Parathyroid adenoma (tissue), 2 donors: ENCODE results near the gene GRM8.

Source experiments
- H2AFZ ChIP-seq: fragments of 300-600 bp; sonication (generic); one replicate; pipeline ENCODE4 v1.7.0; 2017; ENCODE audit warnings: antibody characterized with exemption, mild to moderate bottlenecking
- H3K27ac ChIP-seq: fragments of 300-600 bp; sonication (generic); one replicate; pipeline ENCODE4 v1.7.0; 2017
- H3K27me3 ChIP-seq: fragments of 300-600 bp; sonication (generic); one replicate; pipeline ENCODE4 v1.7.0; 2017; ENCODE audit warnings: low read length; ENCODE audit not compliant: control insufficient read depth, insufficient read depth
- H3K36me3 ChIP-seq: fragments of 300-600 bp; sonication (generic); one replicate; pipeline ENCODE4 v1.7.0; 2017; ENCODE audit warnings: low read length; ENCODE audit not compliant: control insufficient read depth, insufficient read depth
- H3K4me1 ChIP-seq: fragments of 300-600 bp; sonication (generic); one replicate; pipeline ENCODE4 v1.7.0; 2017; ENCODE audit warnings: control low read depth
- H3K4me2 ChIP-seq: fragments of 300-600 bp; sonication (generic); one replicate; pipeline ENCODE4 v1.7.0; 2017; ENCODE audit warnings: low read length
- H3K4me3 ChIP-seq: fragments of 300-600 bp; sonication (generic); one replicate; pipeline ENCODE4 v1.7.0; 2017; ENCODE audit warnings: low read depth, low read length
- H3K79me2 ChIP-seq: fragments of 300-600 bp; sonication (generic); one replicate; pipeline ENCODE4 v1.7.0; 2017; ENCODE audit warnings: control low read depth
- H3K9ac ChIP-seq: fragments of 300-600 bp; sonication (generic); one replicate; pipeline ENCODE4 v1.7.0; 2017; ENCODE audit warnings: mild to moderate bottlenecking
- H3K9me3 ChIP-seq: fragments of 300-600 bp; sonication (generic); one replicate; pipeline ENCODE4 v1.7.0; 2017; ENCODE audit warnings: low read length; ENCODE audit not compliant: control insufficient read depth
- CTCF ChIP-seq: fragments of 300-600 bp; sonication (generic); IDR thresholded peaks from one replicate; pipeline ENCODE4 v1.7.0; 2017; ENCODE audit warnings: antibody characterized with exemption, mild to moderate bottlenecking
- donor health status: primary hyperparathyroidism.

Gene GRM8

GRCh38 chr7:126511046-126511445, 741.7 kb downstream of the GRM8 start:
- Histone ChIP-seq H3K27ac (no peak overlapping the region), H3K4me3 (no peak overlapping the region), H2AFZ (no peak overlapping the region), H3K4me1 (no peaks in the 10 kb centered on the region), H3K4me2 (no peak overlapping the region), H3K36me3 (no peaks in the 10 kb centered on the region), H3K79me2 (no peaks in the 10 kb centered on the region), H3K27me3 (no peaks in the 10 kb centered on the region), H3K9me3 (no peaks in the 10 kb centered on the region), H3K9ac (no peak overlapping the region)
- TF ChIP-seq CTCF, result no peak

- H3K27me3 ChIP-seq, result no peaks in the 10 kb centered on the region
- H3K36me3 ChIP-seq, result no peaks in the 10 kb centered on the region
- H3K27ac ChIP-seq, result no peak overlapping the region
- no peak overlapping the region for H3K4me3 ChIP-seq
- no peaks in the 10 kb centered on the region for H3K9me3 ChIP-seq
- no peak overlapping the region for H3K4me2 ChIP-seq
- no peaks in the 10 kb centered on the region for H3K4me1 ChIP-seq
- TF ChIP-seq CTCF, result no peak
- no peak overlapping the region for H2AFZ ChIP-seq
- H3K9ac ChIP-seq, result no peak overlapping the region
- no peaks in the 10 kb centered on the region for H3K79me2 ChIP-seq
Observed at GRCh38 chr7:126501617-126502016, 751.1 kb downstream of the GRM8 start.

GRCh38 chr7:126499481-126499880, 753.3 kb downstream of the GRM8 start:
- no peaks in the 10 kb centered on the region for H3K27me3 ChIP-seq
- no peaks in the 10 kb centered on the region for H3K4me1 ChIP-seq
- no peak overlapping the region for H3K9ac ChIP-seq
- H3K4me2 ChIP-seq, result no peak overlapping the region
- no peak for TF ChIP-seq CTCF
- H3K9me3 ChIP-seq, result no peaks in the 10 kb centered on the region
- H2AFZ ChIP-seq, result no peak overlapping the region
- H3K4me3 ChIP-seq, result no peak overlapping the region
- H3K36me3 ChIP-seq, result no peaks in the 10 kb centered on the region
- no peaks in the 10 kb centered on the region for H3K79me2 ChIP-seq
- no peak overlapping the region for H3K27ac ChIP-seq

- Histone ChIP-seq H3K4me1 (no peaks in the 10 kb centered on the region), H3K27ac (no peak overlapping the region), H3K9me3 (no peaks in the 10 kb centered on the region), H3K9ac (no peak overlapping the region), H3K4me2 (no peak overlapping the region), H2AFZ (no peak overlapping the region), H3K27me3 (no peaks in the 10 kb centered on the region), H3K4me3 (no peak overlapping the region), H3K79me2 (no peaks in the 10 kb centered on the region), H3K36me3 (no peaks in the 10 kb centered on the region)
- TF ChIP-seq CTCF, result no peak
Observed at GRCh38 chr7:126495733-126496132, 757.0 kb downstream of the GRM8 start.

- Histone ChIP-seq H3K27me3 (no peaks in the 10 kb centered on the region), H3K4me2 (no peak overlapping the region), H3K36me3 (no peaks in the 10 kb centered on the region), H3K4me3 (no peak overlapping the region), H3K27ac (no peak overlapping the region), H3K9me3 (no peaks in the 10 kb centered on the region), H3K9ac (no peak overlapping the region), H2AFZ (no peak overlapping the region), H3K4me1 (no peaks in the 10 kb centered on the region), H3K79me2 (no peaks in the 10 kb centered on the region)
- TF ChIP-seq CTCF, result no peak
Observed at GRCh38 chr7:126495001-126495400, 757.7 kb downstream of the GRM8 start.
